MM.1S (cell line): ENCODE measurements around the gene CCDC148.

Experiments
- CTCF ChIP-seq: fragments of 300-600 bp; sonication (generic); IDR thresholded peaks from 2 replicates; pipeline ENCODE4 v1.5.1; 2016; ENCODE audit warnings: antibody characterized with exemption, low read length, mixed read lengths
- EZH2 ChIP-seq: fragments of 300-600 bp; sonication (generic); optimal IDR thresholded peaks from 2 replicates; pipeline ENCODE3; 2017; ENCODE audit warnings: low read depth, mild to moderate bottlenecking, antibody characterized with exemption, low read length, mixed read lengths
- EZH2phosphoT487 ChIP-seq: fragments of 300-600 bp; sonication (generic); IDR thresholded peaks from 2 replicates; pipeline ENCODE4 v1.6.1; 2018; ENCODE audit warnings: antibody characterized with exemption, low read length

- TF ChIP-seq CTCF (no peak), EZH2 (no peak), EZH2phosphoT487 (no peak)
Measured at GRCh38 chr2:158381205-158381604, 75.3 kb downstream of the CCDC148 start.
